HG03280 (cell line): ENCODE measurements around the gene ANKRD12.
"Not testable (repeated sequence)": the region's sequence is repeated elsewhere in the genome, so short reads cannot be mapped to it uniquely, and the experiment has no call there.

Source experiments
- ATAC-seq: cut with Tn5 transposase; IDR thresholded peaks from one replicate; pipeline ENCODE4 v1.9.1; 2021; ENCODE audit warnings: mild to moderate bottlenecking, moderate library complexity; ENCODE audit not compliant: unreplicated experiment

The ANKRD12 gene

DNA sequence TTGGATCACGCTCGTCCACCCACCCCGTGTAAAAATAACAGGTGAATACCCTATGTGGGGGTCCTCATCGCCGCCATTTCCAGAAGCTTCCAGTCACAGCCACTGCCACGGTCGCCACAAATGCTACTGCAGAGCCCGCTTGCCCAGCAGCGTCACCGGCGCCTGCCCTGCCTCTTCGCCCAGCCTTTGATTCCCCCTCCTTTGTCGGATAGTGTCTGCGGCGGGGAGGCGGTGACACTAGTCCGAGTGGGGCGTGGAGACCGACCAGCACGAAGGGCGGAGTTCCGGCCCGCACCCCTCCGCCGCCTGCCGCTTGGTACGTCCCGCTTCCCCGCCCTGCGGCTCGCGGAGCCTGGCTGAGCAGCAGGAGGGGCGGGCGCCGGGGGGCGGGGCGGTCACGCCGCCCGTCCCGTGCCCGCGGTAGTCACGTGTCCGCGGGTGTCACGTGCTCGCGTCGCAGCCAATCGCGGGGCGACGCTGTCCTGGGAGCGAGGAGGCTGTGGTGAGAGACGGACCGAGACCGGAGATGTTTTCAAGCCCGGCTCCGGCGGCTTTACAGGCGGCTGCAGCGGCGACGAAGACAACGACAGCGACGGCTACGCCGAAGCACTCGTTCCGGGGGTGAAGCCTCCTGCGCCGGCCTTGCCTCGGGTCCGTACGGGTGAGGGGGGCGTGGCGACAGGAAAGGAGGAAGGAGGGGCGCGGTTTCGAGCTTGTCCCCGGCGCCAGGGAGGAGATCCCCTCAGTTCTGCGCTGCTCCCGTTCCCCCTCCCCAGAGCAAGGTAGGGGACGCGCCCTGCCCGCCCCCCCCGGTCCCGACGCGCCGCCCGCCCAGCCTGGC is at the start of gene ANKRD12:
ANKRD12 (plus strand) TSS at position 467 of the 841 bp plus-strand sequence. CDS start 45,652 bp downstream, outside the sequence.
- peak; percentile 72 for ATAC-seq

DNA sequence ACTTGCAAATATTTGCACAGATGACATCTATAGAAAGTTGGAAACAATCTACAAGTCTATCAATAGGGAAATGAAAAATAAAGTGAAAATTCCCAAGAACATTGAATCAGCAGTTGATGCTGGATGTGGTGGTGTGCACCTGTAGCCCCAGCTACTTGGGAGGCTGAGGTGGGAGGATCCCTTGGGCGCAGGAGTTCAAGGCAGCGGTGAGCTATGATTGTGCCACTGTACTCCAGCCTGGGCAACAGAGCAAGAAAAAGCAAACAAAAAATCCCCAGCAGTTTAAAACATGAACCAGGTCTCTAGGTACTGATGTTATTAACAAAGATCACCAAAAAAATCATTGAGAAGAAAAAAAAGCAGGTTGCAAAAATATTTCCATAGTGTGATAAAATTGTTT is 49.4 kb upstream of the ANKRD12 start:
- no peak for ATAC-seq

DNA sequence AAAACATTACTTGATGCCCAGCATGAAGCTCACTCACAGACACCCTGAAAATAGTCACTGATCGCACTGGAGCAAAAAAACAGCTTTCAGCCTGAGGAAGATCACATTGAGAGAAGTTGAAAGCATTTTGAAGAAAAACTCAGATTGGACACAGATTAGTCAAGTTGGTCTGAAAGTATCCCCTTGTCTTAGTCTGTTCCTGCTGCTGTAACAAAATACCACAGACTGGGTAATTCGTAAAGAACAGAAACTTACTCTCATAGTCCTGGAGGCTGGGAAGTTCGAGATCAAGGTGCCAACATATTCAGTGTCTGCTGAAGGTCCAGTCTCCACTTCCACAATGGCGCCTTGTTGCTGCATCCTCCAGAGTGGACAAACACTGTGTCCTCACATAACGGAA is 48.3 kb upstream of the ANKRD12 start:
- ATAC-seq = no peak

DNA sequence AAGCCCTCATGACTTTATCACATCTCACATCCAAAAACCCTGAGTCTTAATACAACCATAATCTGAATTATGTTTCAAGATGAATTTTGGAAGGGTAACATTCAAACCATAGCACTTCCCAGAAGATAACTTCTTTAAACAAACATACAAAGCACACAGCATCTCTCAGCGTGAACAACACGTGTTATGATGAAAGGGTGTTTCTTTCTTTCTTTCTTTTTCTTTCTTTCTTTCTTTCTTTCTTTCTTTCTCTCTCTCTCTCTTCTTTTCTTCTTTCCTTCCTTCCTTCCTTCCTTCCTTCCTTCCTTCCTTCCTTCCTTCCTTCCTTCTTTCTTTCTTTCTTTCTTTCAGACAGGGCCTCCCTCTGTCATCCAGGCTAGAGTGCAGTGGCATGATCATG is 47.9 kb upstream of the ANKRD12 start:
- ATAC-seq = not testable (repeated sequence)

DNA sequence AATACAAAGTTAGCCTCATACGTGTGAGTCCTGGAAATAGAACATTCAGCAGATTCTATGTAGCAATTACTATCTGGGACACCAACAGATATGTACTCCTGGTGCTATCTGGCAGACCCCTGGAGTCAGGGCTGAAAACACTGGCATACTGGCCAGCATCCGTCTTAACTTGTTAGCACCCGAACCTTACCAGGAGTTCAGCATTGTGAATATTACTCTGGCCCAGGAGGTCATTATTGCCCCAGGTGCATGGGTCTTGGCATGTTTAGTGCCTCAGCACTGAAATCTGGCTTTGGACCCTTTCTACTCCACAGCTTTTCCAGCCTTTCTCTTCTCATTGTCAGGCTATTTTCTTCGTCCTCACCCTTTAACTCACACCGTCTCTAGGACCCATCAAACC is 46.0 kb upstream of the ANKRD12 start:
- no peak for ATAC-seq

DNA sequence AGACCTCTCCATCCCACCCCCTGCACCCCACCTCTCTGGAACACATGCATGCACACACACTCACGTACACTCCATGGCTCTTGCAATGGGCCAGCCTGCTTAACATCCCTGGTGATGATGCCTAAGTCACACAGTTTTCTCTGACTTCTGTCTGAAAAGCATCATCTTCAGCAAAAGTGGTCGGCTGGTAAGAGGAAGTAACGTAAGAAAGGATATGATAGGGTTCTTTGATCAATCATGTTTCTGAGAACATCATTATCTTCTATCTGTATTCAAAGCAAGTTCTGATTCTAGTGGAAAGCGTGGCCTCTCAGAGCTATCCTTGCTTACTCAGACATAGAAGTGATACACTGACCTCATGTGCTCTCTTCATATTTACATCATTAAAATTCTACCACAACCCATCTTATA is 45.5 kb upstream of the ANKRD12 start:
- ATAC-seq = no peak

DNA sequence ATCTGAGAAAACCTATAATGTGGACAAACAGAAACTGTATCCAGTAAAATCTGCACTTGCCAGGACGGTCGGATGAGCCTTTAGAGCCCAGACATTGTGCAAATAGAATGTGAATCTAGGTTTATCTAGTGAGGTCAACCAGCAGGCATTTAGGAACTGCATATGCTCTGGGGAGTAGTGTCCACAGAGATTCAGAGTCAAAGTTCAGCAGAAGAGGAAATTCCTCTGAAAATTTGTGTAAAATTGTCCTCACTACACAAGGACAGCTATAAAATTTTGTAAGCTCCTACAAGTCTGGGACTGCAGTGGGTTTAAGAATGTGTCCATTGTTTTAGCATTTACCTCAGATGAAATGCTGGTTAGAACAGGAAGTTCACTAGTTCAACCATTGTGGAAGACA is 43.9 kb upstream of the ANKRD12 start:
- ATAC-seq = no peak

DNA sequence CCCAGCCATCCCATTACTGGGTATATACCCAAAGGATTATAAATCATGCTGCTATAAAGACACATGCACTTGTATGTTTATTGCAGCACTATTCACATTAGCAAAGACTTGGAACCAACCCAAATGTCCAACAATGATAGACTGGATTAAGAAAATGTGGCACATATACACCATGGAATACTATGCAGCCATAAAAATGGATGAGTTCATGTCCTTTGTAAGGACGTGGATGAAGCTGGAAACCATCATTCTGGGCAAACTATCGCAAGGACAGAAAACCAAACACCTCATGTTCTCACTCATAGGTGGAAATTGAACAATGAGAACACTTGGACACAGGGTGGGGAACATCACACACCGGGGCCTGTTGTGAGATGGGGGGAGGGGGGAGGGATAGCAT is 43.5 kb upstream of the ANKRD12 start:
- not testable (repeated sequence) for ATAC-seq

DNA sequence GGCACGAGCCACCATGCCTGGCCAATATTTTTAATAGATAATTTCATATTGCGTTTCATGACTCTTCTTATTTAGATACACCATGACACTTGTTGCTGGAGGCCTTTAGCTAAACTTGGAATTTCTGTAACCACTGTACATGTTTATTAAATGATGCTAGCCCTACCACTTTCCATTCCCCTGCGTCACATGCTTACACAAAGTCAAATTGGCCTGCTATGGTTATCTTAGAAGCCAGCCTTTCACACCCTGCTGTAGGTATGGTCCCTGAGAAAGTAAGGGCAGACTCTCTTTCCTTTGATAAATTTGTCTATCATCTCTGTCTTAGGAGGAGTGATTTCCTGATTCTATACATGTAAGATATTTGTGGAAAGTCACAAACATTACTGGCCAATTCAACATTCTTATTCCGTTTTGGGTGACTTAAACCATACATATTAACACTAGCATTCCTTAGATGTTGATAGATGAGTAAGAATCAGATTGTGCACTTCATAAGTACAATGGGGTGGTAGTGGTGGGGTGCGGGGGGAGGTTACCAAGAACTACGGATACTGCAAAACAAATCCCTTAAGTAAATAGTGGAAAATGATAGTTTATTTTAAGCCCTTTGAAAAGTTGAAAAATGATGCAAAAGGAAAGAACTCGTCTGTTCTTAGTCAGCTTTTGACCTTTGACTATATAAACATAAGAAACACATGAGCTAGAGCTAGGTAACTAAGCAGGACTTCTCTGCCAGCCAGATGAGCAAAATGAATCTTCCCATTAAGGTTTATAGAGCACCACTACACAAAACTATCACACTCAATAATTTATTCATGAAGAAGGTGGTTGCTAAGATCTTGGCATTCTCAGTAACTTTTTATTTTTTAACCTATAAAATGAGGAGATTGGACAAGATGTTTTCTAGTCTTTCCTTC is 42.0 kb upstream of the ANKRD12 start:
- no peak for ATAC-seq

DNA sequence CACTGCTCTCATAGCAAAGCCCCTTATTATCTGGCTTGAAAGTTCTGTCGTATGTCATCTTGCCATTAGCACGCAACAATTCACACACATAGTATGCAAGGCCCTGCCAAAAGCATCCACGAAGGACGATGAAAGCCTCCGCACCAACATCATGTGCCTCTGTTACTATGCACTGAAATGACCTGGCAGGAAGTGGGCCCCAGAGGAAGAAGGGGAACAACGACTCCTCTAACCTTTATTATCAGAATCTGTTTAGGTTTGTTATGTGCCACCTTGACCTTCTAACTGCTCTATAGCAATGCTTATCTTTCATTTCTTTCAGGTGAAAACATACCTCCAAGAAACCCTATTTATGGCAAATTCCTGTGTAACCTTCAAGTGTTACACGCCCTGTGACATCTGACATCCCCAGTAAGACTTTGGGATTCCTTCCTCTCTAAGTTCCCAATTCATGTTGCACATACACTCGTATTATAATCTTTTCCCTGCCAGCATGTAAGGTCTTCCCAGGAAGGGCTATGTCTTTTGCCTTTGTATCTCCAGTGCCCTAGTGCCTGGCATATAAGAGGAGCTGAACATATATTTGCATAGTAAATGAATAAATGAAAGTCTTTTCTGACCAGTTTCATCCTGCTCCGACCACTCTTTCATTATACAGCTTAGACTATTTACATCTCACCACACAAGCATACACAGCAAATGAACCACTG is 41.1 kb upstream of the ANKRD12 start:
- ATAC-seq = peak; percentile 87

DNA sequence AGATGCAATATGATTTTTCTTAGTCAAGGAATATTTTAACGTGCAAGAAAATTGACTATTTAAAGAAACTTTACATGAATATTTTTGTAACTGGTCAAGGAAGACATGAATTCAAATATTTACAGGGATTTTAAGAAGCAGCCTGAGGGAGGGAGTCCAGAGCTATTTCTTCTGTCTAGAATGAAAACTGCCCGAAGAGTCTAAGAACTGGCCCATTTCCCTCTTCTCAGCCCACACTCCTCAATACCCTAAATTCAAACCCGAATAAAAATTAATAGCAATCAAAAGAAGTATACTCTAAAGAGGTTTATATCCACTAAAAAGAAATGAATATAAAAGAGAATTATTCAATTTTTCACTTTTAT is 40.6 kb upstream of the ANKRD12 start:
- ATAC-seq = peak; percentile 18

DNA sequence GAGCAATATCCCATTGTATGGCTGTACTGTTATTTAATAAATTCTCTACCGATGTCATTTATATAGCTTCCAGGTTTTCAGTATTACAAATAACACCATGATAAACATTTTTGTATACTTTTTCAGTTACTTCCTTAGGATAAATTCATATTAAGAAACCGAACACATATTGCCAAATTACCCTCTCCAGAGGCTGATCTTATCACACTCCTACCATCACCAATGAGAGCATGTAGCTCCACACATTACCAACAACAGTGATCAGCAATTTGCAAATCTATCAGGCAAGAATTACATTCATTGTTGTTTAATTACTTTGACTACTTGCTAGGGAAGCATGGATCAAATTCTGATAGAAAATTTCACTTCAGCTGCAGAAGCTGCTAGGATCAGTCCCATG is 39.9 kb upstream of the ANKRD12 start:
- ATAC-seq = no peak

DNA sequence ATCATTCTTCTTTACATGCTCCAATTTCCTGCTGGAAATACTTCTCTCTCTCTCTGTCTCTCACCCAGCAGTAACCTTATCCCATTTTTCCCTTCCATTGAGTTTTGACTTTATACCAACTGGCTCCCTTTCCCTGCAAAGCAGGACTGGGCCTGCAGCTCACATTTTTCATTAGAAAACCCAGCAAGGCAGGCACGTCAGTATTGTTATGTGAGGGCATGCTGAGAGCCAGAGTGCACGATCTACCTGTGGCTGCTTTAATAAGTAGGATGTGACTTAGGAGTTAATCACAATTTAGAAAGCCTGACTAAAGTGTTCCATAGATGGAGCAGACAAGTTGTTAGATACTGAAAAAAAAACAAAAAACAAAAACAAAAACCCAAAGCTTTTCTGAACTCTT is 39.2 kb upstream of the ANKRD12 start:
- ATAC-seq = no peak

DNA sequence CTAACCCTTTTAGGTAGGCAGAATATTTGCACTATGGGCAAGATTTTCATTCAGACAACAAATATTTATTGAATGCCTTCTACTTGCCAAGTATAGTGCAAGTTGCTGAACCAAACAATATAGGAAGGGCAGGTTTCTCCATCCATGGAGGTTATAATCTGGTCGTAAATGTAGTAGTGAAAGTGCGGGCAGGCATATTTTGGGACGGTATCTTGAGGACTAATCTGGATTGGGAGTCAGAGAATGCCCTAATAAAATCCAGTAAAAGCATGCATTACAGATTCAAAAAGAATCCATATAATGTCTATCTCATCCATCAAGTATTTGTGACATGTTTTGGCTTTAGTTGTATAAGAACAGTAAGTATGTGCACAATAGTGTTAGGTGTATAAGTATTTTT is 35.8 kb upstream of the ANKRD12 start:
- ATAC-seq = no peak

DNA sequence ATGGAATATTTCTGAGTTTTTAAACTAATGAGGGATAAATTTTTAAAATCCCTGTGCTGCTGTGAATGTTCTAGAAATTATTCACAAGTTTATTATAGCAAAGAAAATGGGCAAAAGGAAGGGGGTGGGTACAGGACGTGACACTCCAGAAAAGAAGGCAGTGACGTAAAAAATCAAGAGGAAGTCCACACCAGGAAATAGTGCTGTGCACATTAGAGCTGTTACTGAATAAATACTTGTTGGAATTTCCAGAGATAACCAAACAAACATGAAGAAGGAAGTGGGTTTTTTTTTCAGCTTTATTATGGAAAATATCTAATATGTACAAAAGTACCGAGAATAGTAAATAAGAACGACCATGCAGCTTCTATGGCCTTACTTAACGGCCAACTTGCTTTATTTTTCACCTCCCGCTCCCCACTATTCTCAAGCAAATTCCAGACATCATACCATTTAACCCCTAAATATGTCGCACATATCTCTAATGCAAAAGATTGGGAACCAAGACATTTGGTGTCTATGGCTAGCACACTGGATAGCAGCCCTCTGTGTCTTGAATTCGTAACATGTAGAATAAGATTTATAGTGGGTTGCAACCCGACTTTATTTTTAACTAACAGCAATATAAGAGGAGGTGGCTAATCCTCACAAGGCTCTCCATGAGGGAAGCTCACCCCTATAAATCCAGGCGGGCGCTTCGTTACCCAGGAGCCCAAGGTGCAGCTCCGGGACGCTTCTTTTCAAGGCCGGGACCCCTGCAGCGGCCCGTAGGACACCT is 34.7 kb upstream of the ANKRD12 start:
- ATAC-seq = peak; percentile 5

DNA sequence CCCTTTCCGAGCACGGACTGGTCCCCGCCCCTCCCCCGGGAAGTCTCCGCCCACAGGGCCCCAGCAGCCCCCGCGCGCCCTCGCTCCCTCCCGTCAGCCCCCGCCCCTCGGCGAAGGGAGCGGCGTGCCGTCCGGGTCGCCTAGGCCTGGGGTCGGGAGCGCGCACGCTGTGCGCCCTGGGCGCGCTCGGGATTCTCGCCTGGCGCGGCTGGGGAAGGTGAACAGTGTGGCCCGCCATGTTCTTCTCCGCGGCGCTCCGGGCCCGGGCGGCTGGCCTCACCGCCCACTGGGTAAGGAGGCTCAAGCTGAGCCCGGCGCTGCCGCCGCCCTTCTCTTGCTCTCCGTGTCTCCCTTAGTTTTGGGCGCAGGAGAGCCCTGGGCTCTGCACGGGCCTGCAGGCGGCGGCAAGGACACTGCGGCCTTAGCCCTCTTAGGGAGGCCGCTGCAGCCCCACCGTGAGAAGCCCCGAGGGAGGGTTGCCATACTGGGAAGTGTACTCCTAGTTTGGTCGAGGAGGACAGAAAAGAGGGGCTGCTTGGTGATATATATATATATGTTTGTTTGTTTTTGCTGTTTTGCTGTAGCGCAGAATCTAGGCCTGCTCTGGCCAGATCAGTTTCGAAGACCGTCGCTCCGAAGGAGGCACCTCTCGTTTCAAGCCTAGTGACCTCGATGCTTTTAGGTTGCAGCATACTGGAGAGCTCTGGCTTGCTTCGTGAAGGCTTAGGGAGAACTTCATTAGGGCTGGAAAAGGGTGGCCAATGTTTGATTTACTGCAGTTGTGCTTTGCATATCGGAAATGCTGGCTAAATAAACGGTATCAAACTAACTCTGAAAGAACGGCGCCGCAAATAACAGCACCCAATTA is 33.8 kb upstream of the ANKRD12 start, which contains the start of gene NDUFV2:
NDUFV2 (plus strand) TSS at position 192 of the 868 bp plus-strand sequence; CDS start at position 237, 45 bp downstream.
- peak; percentile 96 for ATAC-seq

DNA sequence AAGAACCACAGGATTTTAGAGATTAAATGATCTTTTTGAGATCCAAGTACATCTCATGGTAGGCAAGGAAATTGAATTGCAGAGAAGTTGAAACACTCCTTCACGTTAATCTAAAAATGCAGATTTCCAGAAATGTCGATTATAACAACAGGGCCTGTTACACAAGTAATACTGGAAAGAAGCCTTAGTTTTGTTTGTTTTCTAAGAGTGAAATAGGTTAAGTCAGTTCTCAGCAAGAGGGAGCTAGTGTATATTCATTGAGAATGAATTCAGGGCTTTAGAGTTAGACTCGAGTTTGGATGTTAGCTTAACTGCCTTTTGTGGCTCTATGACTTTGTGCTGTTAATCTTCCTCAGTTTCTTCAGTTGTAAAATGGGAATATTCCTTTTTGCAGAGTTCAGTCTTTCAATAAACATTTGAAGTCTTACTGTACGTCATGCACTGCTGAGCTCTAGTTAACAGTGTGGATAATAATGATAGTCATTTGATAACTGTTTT is 33.2 kb upstream of the ANKRD12 start:
- ATAC-seq = no peak

DNA sequence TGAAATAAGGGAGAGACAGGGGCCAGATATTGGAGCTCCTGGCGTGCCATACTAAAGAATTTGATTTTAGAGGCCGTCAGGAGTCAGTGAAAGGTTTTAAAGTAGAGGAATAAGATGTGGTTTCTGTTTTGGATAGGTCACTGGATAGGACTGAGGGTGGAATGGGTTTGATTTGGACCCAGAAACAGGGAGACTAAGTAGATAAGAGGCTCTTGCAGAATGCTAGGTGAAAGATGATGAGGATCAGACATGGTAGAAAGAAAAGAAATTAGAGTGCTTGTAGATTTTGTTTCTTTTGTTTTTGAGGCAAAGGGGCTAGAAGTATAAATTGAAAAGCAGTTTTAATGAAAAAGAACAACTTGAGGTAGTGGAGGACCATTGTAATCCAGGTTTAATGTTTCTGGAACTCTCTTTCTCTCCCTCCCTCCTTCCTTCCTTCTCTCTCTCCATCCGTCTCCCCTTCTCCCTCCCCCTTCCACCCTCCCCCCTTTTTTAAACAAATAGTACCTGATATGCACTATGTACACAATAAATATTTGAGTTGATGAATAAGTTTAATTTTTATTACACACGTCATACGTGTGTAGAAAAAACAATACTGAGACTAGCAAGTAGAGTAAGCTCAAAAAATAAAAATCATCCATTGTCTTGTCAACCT is 32.2 kb upstream of the ANKRD12 start:
- no peak for ATAC-seq

DNA sequence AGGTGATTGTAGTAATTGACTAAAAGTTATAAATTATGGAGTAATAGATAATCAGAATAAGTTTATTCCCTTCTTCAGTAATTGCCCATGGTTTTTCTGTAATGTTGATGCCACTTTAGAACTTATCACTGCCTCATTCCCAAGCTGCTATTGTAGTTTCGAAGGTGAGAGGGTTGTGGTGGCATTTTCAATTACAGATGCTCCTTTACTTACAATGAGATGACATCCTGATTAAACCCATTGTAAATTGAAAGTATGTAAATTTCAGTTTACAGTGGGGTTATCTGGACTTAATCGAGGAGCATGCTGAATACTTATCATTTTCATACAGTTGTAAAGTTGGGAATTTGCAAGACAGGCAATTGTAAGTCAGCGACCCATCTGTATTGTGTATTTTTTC is 31.2 kb upstream of the ANKRD12 start:
- ATAC-seq = no peak
